Measurements from ENCODE around the gene YWHAE.

YWHAE gene

GRCh38 chr17:1372618-1373017, 27.4 kb downstream of the YWHAE start:
- TF ChIP-seq CTCF (IDR thresholded peaks at IDR 0.05; ENCODE audit: low read depth, low read length, missing control alignments): no peak
- no peak overlapping the region for H3K4me3 ChIP-seq (ENCODE audit: low read depth, low read length)
- DNase-seq (ENCODE audit: low read depth): no peak

- no peak for DNase-seq (ENCODE audit: low read depth)
- no peak overlapping the region for H3K4me3 ChIP-seq (ENCODE audit: low read depth, low read length)
- TF ChIP-seq CTCF (IDR thresholded peaks at IDR 0.05; ENCODE audit: low read depth, low read length, missing control alignments): no peak
Observed at GRCh38 chr17:1371893-1372590, 28.0 kb downstream of the YWHAE start.

DNA sequence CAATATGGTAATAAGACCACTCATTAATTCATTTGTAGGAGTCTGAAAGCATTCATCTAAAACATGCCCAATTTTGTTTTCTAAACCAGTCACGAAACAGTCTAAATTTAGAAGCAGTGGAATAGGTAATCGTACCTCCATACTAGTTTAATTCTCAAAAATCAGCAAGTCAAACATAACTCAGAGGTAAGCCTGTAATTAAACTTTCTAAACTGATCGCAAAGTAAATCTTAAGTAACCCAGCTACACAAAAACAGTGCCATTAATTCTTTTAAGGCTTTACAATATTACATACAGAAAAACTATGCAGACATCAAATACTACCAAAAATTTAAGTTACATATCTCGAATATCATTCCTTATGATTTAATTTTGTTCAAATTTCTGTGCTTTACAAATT, 31.4 kb downstream of the YWHAE start:
- TF ChIP-seq CTCF (IDR thresholded peaks at IDR 0.05; ENCODE audit: low read depth, low read length, missing control alignments): no peak
- H3K4me3 ChIP-seq (ENCODE audit: low read depth, low read length): no peak overlapping the region
- DNase-seq (ENCODE audit: low read depth): no peak

DNA sequence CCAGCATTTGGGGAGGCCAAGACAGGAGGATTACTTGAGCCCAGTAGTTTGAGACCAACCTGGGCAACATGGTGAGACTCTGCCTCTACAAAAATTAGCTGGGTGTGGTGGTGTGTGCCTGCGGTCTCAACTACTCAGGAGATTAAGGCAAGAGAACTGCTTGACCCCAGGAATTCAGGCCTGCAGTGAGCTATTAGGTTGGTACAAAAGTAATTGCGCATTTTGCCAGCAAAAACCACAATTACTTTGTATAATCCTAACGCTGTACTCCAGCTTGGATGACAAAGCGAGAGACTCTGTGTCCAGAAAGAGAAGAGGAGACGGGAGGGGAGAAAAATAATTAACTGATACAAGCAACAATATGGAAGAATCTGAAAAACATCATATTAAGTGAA, 32.7 kb downstream of the YWHAE start:
- H3K4me3 ChIP-seq (ENCODE audit: low read depth, low read length): no peak overlapping the region
- no peak for DNase-seq (ENCODE audit: low read depth)
- TF ChIP-seq CTCF (IDR thresholded peaks at IDR 0.05; ENCODE audit: low read depth, low read length, missing control alignments): no peak

DNA sequence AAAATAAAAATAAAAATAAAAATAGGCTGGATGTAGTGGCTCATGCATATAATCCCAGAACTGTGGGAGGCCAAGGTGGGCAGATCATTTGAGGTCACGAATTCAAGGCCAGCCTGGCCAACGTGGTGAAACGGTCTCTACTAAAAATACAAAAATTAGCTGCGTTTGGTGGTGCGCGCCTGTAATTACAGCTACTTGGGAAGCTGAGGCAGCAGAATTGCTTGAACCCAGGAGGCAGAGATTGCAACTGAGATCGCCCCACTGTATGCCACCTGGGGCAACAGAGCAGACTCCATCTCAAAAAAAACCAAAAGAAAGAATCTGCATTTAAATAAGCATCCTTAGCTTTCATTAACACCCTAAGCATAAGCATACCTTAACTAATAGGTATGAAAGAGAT, 33.8 kb downstream of the YWHAE start:
- no peak for TF ChIP-seq CTCF (IDR thresholded peaks at IDR 0.05; ENCODE audit: low read depth, low read length, missing control alignments)
- no peak overlapping the region for H3K4me3 ChIP-seq (ENCODE audit: low read depth, low read length)
- DNase-seq (ENCODE audit: low read depth): no peak

GRCh38 chr17:1365445-1366039, 34.5 kb downstream of the YWHAE start:
- TF ChIP-seq CTCF (IDR thresholded peaks at IDR 0.05; ENCODE audit: low read depth, low read length, missing control alignments): peak; percentile 76
- no peak overlapping the region for H3K4me3 ChIP-seq (ENCODE audit: low read depth, low read length)
- peak; percentile 49 for DNase-seq (ENCODE audit: low read depth)

GRCh38 chr17:1362964-1363363, 37.1 kb downstream of the YWHAE start:
- H3K4me3 ChIP-seq (ENCODE audit: low read depth, low read length): no peak overlapping the region
- peak; percentile 47 for DNase-seq (ENCODE audit: low read depth)
- TF ChIP-seq CTCF (IDR thresholded peaks at IDR 0.05; ENCODE audit: low read depth, low read length, missing control alignments): no peak

Measured in GM12864 (cell line).